ENCODE results near the gene KIF5A. TPM values are rescaled to one million over a fixed set of nuclear protein-coding genes. Genes with fewer than 3 reads are reported as not detected.

The KIF5A gene
- total RNA-seq, 2 donors from 2014 or later = 2.3 to 4.5 TPM

- no peak overlapping the region for H3K27ac Mint-ChIP-seq
- TF ChIP-seq, protein P1, sequence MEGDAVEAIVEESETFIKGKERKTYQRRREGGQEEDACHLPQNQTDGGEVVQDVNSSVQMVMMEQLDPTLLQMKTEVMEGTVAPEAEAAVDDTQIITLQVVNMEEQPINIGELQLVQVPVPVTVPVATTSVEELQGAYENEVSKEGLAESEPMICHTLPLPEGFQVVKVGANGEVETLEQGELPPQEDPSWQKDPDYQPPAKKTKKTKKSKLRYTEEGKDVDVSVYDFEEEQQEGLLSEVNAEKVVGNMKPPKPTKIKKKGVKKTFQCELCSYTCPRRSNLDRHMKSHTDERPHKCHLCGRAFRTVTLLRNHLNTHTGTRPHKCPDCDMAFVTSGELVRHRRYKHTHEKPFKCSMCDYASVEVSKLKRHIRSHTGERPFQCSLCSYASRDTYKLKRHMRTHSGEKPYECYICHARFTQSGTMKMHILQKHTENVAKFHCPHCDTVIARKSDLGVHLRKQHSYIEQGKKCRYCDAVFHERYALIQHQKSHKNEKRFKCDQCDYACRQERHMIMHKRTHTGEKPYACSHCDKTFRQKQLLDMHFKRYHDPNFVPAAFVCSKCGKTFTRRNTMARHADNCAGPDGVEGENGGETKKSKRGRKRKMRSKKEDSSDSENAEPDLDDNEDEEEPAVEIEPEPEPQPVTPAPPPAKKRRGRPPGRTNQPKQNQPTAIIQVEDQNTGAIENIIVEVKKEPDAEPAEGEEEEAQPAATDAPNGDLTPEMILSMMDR (conservative IDR thresholded peaks at IDR 0.05) = no peak
- H3K27ac ChIP-seq (ENCODE audit: low read depth, low read length) = no peak overlapping the region
- no peak overlapping the region for H3K4me3 Mint-ChIP-seq
- no peaks in the 10 kb centered on the region for H3K27me3 Mint-ChIP-seq (ENCODE audit: insufficient read depth)
- H3K36me3 Mint-ChIP-seq (ENCODE audit: low read depth) = peaks cover 54% of the 10 kb centered on the region
- no peaks in the 10 kb centered on the region for H3K9me3 Mint-ChIP-seq
- no peaks in the 10 kb centered on the region for H3K27me3 ChIP-seq (ENCODE audit: control insufficient read depth, insufficient read depth, low read length, poor library complexity, severe bottlenecking)
- H3K4me1 ChIP-seq (ENCODE audit: control insufficient read depth, insufficient read depth, low read length) = no peaks in the 10 kb centered on the region
- 95 to 96% methylated on average over 4 to 5 of the region's 5 CpGs for WGBS, 2 experiments (ENCODE audit: insufficient coverage in 1 of 2, insufficient read length in 1 of 2)
- no peak for DNase-seq
- no peak overlapping the region for H3K4me3 ChIP-seq (ENCODE audit: low read length)
- H3K4me1 Mint-ChIP-seq = no peaks in the 10 kb centered on the region
- peaks cover 64% of the 10 kb centered on the region for H3K36me3 ChIP-seq (ENCODE audit: control insufficient read depth, insufficient read depth, low read length)
- no peak overlapping the region for H3K9ac ChIP-seq (ENCODE audit: extremely low read depth, low read length, poor library complexity, severe bottlenecking)
- H3K9me3 ChIP-seq (ENCODE audit: control insufficient read depth, low read length) = no peaks in the 10 kb centered on the region
These were observed 10.6 kb upstream of the KIF5A start for GRCh38 chr12:57539134-57539768.

DNA sequence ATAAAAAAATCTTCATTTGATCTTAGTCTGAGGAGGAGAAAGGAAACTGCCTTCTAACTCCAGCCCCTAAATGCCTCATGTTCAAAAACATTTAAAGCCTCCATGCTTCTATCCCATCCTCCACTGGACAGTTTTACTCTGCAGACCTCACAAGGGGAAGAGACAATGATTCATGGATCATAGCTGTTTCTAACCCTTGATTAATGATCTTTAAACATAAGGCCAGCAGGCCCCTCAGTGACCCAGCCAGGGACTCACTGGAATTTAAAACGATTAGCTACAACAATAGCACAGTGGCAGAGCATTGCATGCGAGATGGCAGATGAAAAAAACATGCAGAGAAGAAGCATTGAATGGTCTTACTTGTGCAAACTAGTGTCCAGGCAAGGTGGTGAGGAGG lies 8.8 kb upstream of the KIF5A start:
- H3K9me3 ChIP-seq (ENCODE audit: control insufficient read depth, low read length) = no peaks in the 10 kb centered on the region
- Mint-ChIP-seq H3K36me3 (ENCODE audit: low read depth) (peaks cover 44% of the 10 kb centered on the region), H3K27me3 (ENCODE audit: insufficient read depth) (no peaks in the 10 kb centered on the region), H3K4me1 (peaks cover 4% of the 10 kb centered on the region), H3K9me3 (no peaks in the 10 kb centered on the region), H3K27ac (no peak overlapping the region), H3K4me3 (no peak overlapping the region)
- H3K4me3 ChIP-seq (ENCODE audit: low read length) = no peak overlapping the region
- no peak overlapping the region for H3K27ac ChIP-seq (ENCODE audit: low read depth, low read length)
- no peaks in the 10 kb centered on the region for H3K27me3 ChIP-seq (ENCODE audit: control insufficient read depth, insufficient read depth, low read length, poor library complexity, severe bottlenecking)
- TF ChIP-seq, protein P1 (conservative IDR thresholded peaks at IDR 0.05) = no peak
- DNase-seq = no peak
- WGBS, 2 experiments (ENCODE audit: insufficient coverage in 1 of 2, insufficient read length in 1 of 2) = 86 to 89% methylated on average over 2 of the region's 2 CpGs
- peaks cover under 1% of the 10 kb centered on the region for H3K4me1 ChIP-seq (ENCODE audit: control insufficient read depth, insufficient read depth, low read length)
- H3K36me3 ChIP-seq (ENCODE audit: control insufficient read depth, insufficient read depth, low read length) = peaks cover 59% of the 10 kb centered on the region
- H3K9ac ChIP-seq (ENCODE audit: extremely low read depth, low read length, poor library complexity, severe bottlenecking) = no peak overlapping the region

GRCh38 chr12:57541717-57542116 lies 8.1 kb upstream of the KIF5A start:
- TF ChIP-seq, protein P1 (conservative IDR thresholded peaks at IDR 0.05) = no peak
- Histone ChIP-seq H3K4me1 (ENCODE audit: control insufficient read depth, insufficient read depth, low read length) (peaks cover 4% of the 10 kb centered on the region), H3K4me3 (ENCODE audit: low read length) (no peak overlapping the region), H3K36me3 (ENCODE audit: control insufficient read depth, insufficient read depth, low read length) (peaks cover 52% of the 10 kb centered on the region), H3K9ac (ENCODE audit: extremely low read depth, low read length, poor library complexity, severe bottlenecking) (no peak overlapping the region), H3K27me3 (ENCODE audit: control insufficient read depth, insufficient read depth, low read length, poor library complexity, severe bottlenecking) (no peaks in the 10 kb centered on the region), H3K27ac (ENCODE audit: low read depth, low read length) (no peak overlapping the region), H3K9me3 (ENCODE audit: control insufficient read depth, low read length) (no peaks in the 10 kb centered on the region)
- Mint-ChIP-seq H3K4me1 (peaks cover 9% of the 10 kb centered on the region), H3K36me3 (ENCODE audit: low read depth) (peaks cover 37% of the 10 kb centered on the region), H3K4me3 (no peak overlapping the region), H3K27ac (no peak overlapping the region), H3K9me3 (no peaks in the 10 kb centered on the region), H3K27me3 (ENCODE audit: insufficient read depth) (no peaks in the 10 kb centered on the region)
- WGBS, 2 experiments (ENCODE audit: insufficient coverage in 1 of 2, insufficient read length in 1 of 2) = 82 to 100% methylated on average over 1 of the region's 2 CpGs
- no peak for DNase-seq

All from endodermal cell (in vitro differentiated cells).